A549 (cell line): ENCODE measurements around the gene BIN1. TPM values are rescaled to one million over a fixed set of nuclear protein-coding genes. Genes with fewer than 3 reads are reported as not detected.

ENCODE experiments used
- ATAC-seq, 2 experiments: fragments of 200-7000 bp in 1 of 2; fragments of >200 bp in 1 of 2; cut with Nextera tagmentation in 1 of 2; cut with Tn5 transposase in 1 of 2; 3 replicates each; pipeline versions ENCODE4 v1.8.0 to v1.9.1; 2018 to 2020; ENCODE audit warnings: mild to moderate bottlenecking in 1 of 2, moderate library complexity in 1 of 2
- CTCF ChIA-PET: fragments of 300-600 bp; sonication (Branson Sonifier 250); formaldehyde crosslinking; extraction: SDS; loops from one replicate; lab custom pipeline; 2021; ENCODE audit warnings: antibody characterized with exemption, inconsistent platforms; lab: Yijun Ruan, JAX
- POLR2A ChIA-PET: fragments of 350-600 bp; formaldehyde crosslinking; extraction: SDS; loops from one replicate; lab custom pipeline; 2021; ENCODE audit warnings: antibody characterized with exemption, inconsistent platforms; lab: Yijun Ruan, JAX
- DNase-seq, 2 experiments: peaks; one replicate each; pipeline versions ENCODE4 v3.0.0 to v3.0.0-alpha.2; 2011 to 2016; ENCODE audit warnings: low read depth in 1 of 2, low spot score in 1 of 2
- FAIRE-seq: peaks from 2 replicates; lab custom pipeline; 2011; peaks lifted over from hg19 to GRCh38; lab: Jason Lieb, UNC
- H3K27ac ChIP-seq, 2 experiments: fragments of >200 bp; sonication (Bioruptor Twin); formaldehyde crosslinking; 3 replicates each; pipeline ENCODE4 v1.5.1; 2016 to 2017
- H3K4me1 ChIP-seq: fragments of >200 bp; sonication (Bioruptor Twin); formaldehyde crosslinking; 3 replicates; pipeline ENCODE4 v1.6.1; 2016
- H3K4me2 ChIP-seq: fragments of >200 bp; sonication (Bioruptor Twin); formaldehyde crosslinking; 3 replicates; pipeline ENCODE4 v1.6.1; 2016
- H3K4me3 ChIP-seq: fragments of >200 bp; sonication (Bioruptor Twin); formaldehyde crosslinking; 3 replicates; pipeline ENCODE4 v1.5.1; 2016
- H3K9me3 ChIP-seq: fragments of >200 bp; sonication (Bioruptor Twin); formaldehyde crosslinking; 3 replicates; pipeline ENCODE4 v1.6.1; 2016
- BCL3 ChIP-seq: fragments of >200 bp; sonication (Bioruptor Twin); formaldehyde crosslinking; IDR thresholded peaks from 3 replicates; pipeline ENCODE4 v1.6.1; 2016
- BHLHE40 ChIP-seq: IDR thresholded peaks from 2 replicates; pipeline ENCODE4 v1.6.1; 2012; ENCODE audit warnings: low read depth, low read length, inconsistent platforms
- CBX8 ChIP-seq: fragments of 200-600 bp; sonication (generic); IDR thresholded peaks from 2 replicates; pipeline ENCODE4 v1.6.1; 2016
- CHD2 ChIP-seq: fragments of 150-350 bp; IDR thresholded peaks from 2 replicates; pipeline ENCODE4 v1.6.1; 2014; ENCODE audit warnings: low read length; ENCODE audit not compliant: partially characterized antibody
- ESRRA ChIP-seq: fragments of 150-350 bp; IDR thresholded peaks from 2 replicates; pipeline ENCODE4 v1.6.1; 2014; ENCODE audit warnings: mild to moderate bottlenecking, low read length, borderline replicate concordance
- FOXS1 ChIP-seq: fragments of 250-450 bp; sonication (Bioruptor Pico); IDR thresholded peaks from 2 replicates; pipeline ENCODE4 v1.5.0; 2020; ENCODE audit warnings: mild to moderate bottlenecking, moderate library complexity
- HEYL ChIP-seq: fragments of 250-450 bp; sonication (Bioruptor Pico); IDR thresholded peaks from 2 replicates; pipeline ENCODE4 v1.8.0; 2021; ENCODE audit warnings: mild to moderate bottlenecking, moderate library complexity
- HOXB13 ChIP-seq: fragments of 250-450 bp; sonication (Bioruptor Pico); IDR thresholded peaks from 2 replicates; pipeline ENCODE4 v1.5.0; 2020; ENCODE audit warnings: low read depth, mild to moderate bottlenecking, moderate library complexity
- HOXB5 ChIP-seq: fragments of 250-450 bp; sonication (Bioruptor Pico); IDR thresholded peaks from 2 replicates; pipeline ENCODE4 v1.5.0; 2020; ENCODE audit warnings: mild to moderate bottlenecking, moderate library complexity
- KDM5A ChIP-seq: fragments of 200-600 bp; sonication (generic); IDR thresholded peaks from 2 replicates; pipeline ENCODE4 v1.6.1; 2016; ENCODE audit warnings: antibody characterized with exemption, mild to moderate bottlenecking
- NFE2L2 ChIP-seq: fragments of 150-350 bp; conservative IDR thresholded peaks from 2 replicates; pipeline ENCODE4 v1.6.1; 2014; ENCODE audit warnings: low read length
- NR3C1 ChIP-seq: fragments of >200 bp; sonication (Bioruptor Twin); formaldehyde crosslinking; IDR thresholded peaks from 3 replicates; pipeline ENCODE4 v1.6.1; 2017
- RAD21 ChIP-seq, 2 experiments: fragments of >200 bp in 1 of 2; sonication (Bioruptor Twin) in 1 of 2; formaldehyde crosslinking in 1 of 2; IDR thresholded peaks in 1 of 2; conservative IDR thresholded peaks in 1 of 2; 2 replicates in 1 of 2; 3 replicates in 1 of 2; pipeline ENCODE4 v1.6.1; 2012 to 2018; ENCODE audit warnings: inconsistent platforms in 1 of 2
- RARB ChIP-seq: fragments of 250-450 bp; sonication (Bioruptor Pico); IDR thresholded peaks from 2 replicates; pipeline ENCODE4 v1.8.0; 2021; ENCODE audit warnings: mild to moderate bottlenecking, moderate library complexity
- RFX5 ChIP-seq: fragments of 450-650 bp; IDR thresholded peaks from 2 replicates; pipeline ENCODE4 v1.7.1; 2014; ENCODE audit warnings: antibody characterized with exemption, mild to moderate bottlenecking, moderate library complexity
- SMC3 ChIP-seq: fragments of >200 bp; sonication (Bioruptor Twin); formaldehyde crosslinking; IDR thresholded peaks from 3 replicates; pipeline ENCODE4 v1.6.1; 2018; ENCODE audit warnings: inconsistent platforms
- SREBF2 ChIP-seq: fragments of 450-650 bp; IDR thresholded peaks from 2 replicates; pipeline ENCODE4 v1.6.1; 2014; ENCODE audit warnings: mild to moderate bottlenecking, moderate library complexity
- TFCP2L1 ChIP-seq: fragments of 250-450 bp; sonication (Bioruptor Pico); IDR thresholded peaks from 2 replicates; pipeline ENCODE4 v1.5.0; 2021; ENCODE audit warnings: mild to moderate bottlenecking
- WGBS: methylation state at CpG from one replicate; pipeline ENCODE4 v1.1.6; 2017; ENCODE audit errors: missing lambda C conversion rate; 5-methylcytosine and 5-hydroxymethylcytosine counted together
- polyA plus RNA-seq, 4 experiments: library from polyadenylated mRNA; depleted of rRNA in 3 of 4; stranded (reverse); fragments of >200 nt; fragmentation: RNase III in 1 of 4; extraction: RNeasy Plus Mini Kit Qiagen cat#74134 plus additional on column Dnase treatment in 1 of 4; gene quantifications; 2 replicates in 3 of 4; 3 replicates in 1 of 4; pipeline ENCODE4 v1.2.3, GENCODE V29; 2011 to 2017
- TF ChIP-seq, protein P1 (sequence below): fragments of 450-650 bp; IDR thresholded peaks from 2 replicates; pipeline ENCODE4 v1.6.1; 2014; ENCODE audit warnings: antibody characterized with exemption
- TF ChIP-seq, protein P2 (sequence below): fragments of >200 bp; sonication (Bioruptor Twin); formaldehyde crosslinking; IDR thresholded peaks from 3 replicates; pipeline ENCODE4 v1.5.1; 2016
- TF ChIP-seq, protein P3 (sequence below): IDR thresholded peaks from 2 replicates; pipeline ENCODE4 v1.6.1; 2012

The BIN1 gene
- polyA plus RNA-seq, 2 of the 4 experiments (the other 2 are of a cell fraction): 15.5 to 34.1 TPM

DNA sequence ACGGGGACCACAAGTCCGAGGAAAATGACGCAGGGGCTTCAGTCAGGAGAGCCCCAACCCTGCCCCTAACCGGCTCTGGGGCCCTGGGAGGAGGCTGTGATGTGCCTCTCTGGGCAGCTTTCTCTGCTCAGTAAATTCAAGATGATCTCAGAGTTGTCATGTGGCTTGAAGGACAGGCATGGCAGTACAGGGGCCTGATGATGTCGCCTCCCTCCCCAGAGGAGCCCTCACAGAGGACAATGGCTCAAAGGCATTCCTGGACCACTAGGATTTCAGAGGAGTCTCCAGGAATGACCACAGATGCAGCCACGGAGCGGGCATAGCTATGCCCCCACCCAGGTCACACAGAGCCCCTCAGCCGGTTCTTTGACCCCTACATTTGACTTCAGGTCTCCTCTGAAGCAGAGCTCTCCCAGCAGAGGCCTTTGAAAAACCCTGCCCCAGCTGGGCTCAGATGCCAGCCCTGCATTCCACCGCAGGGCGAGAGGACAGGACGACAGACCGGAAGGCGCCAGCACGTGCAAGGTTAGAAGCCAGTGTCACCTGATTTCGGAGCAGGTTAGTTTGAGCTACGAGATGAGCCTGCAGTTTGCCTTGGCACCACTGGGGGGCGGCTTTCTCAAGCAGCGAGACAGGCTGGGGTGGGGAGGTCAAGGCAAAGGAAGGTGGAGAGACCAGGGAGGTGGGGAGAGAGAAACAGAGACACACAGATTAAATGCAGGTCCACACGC lies 39.2 kb downstream of the BIN1 start:
- WGBS: 77% methylated on average over 6 of the region's 19 CpGs
- TF ChIP-seq CBX8 (no peak), BCL3 (no peak), TFCP2L1 (no peak), CHD2 (no peak), HOXB13 (CRISPR knock-in tag) (no peak), SREBF2 (no peak), KDM5A (no peak), BHLHE40 (peak; percentile 82), FOXS1 (CRISPR knock-in tag) (no peak), RAD21 (conservative IDR thresholded peaks at IDR 0.05 in 1 of 2, IDR thresholded peaks at IDR 0.05 in 1 of 2) (peak; percentile 62 to 72), NFE2L2 (no peak), HEYL (CRISPR knock-in tag) (no peak), RARB (no peak), SMC3 (peak; percentile 67), ESRRA (no peak)
- TF ChIP-seq, protein P1, sequence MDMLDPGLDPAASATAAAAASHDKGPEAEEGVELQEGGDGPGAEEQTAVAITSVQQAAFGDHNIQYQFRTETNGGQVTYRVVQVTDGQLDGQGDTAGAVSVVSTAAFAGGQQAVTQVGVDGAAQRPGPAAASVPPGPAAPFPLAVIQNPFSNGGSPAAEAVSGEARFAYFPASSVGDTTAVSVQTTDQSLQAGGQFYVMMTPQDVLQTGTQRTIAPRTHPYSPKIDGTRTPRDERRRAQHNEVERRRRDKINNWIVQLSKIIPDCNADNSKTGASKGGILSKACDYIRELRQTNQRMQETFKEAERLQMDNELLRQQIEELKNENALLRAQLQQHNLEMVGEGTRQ: peak; percentile 68
- TF ChIP-seq, protein P2, sequence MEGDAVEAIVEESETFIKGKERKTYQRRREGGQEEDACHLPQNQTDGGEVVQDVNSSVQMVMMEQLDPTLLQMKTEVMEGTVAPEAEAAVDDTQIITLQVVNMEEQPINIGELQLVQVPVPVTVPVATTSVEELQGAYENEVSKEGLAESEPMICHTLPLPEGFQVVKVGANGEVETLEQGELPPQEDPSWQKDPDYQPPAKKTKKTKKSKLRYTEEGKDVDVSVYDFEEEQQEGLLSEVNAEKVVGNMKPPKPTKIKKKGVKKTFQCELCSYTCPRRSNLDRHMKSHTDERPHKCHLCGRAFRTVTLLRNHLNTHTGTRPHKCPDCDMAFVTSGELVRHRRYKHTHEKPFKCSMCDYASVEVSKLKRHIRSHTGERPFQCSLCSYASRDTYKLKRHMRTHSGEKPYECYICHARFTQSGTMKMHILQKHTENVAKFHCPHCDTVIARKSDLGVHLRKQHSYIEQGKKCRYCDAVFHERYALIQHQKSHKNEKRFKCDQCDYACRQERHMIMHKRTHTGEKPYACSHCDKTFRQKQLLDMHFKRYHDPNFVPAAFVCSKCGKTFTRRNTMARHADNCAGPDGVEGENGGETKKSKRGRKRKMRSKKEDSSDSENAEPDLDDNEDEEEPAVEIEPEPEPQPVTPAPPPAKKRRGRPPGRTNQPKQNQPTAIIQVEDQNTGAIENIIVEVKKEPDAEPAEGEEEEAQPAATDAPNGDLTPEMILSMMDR: peak; percentile 58
- TF ChIP-seq, protein P3, sequence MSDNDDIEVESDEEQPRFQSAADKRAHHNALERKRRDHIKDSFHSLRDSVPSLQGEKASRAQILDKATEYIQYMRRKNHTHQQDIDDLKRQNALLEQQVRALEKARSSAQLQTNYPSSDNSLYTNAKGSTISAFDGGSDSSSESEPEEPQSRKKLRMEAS: peak; percentile 72
- Histone ChIP-seq H3K4me2 (0 out of 3 replicates have a peak overlapping the region, but pooled peaks have one; percentile 18), H3K4me3 (no peak overlapping the region), H3K27ac (peak overlapping the region; percentile 61 to 99; a peak in 5 of 6 replicates), H3K4me1 (peaks cover 32% of the 10 kb centered on the region), H3K9me3 (no peaks in the 10 kb centered on the region)
- ChIA-PET POLR2A (no interaction called here), CTCF (interaction anchor here (0.6 to 4.4 kb wide), 29 partner anchors 12 to 607 kb away, joined by 3 to 45 read pairs (median 4); partner anchors contain the start of genes BIN1 and LIMS2)
- ATAC-seq (peak in 1 of 2 experiments; percentile 19; a peak in 3 of 6 replicates), FAIRE-seq (no peak), DNase-seq (peak; percentile 67 to 81)

GRCh38 chr2:127066942-127067341 lies 40.0 kb downstream of the BIN1 start:
- Histone ChIP-seq H3K4me3 (no peak overlapping the region), H3K4me1 (peaks cover 32% of the 10 kb centered on the region), H3K9me3 (no peaks in the 10 kb centered on the region), H3K4me2 (no peak overlapping the region), H3K27ac (peak overlapping the region; percentile 61 to 99; a peak in 4 of 6 replicates)
- ChIA-PET POLR2A (no interaction called here), CTCF (interaction anchor here (1.1 to 4.4 kb wide), 8 partner anchors 12 to 127 kb away, joined by 4 to 45 read pairs (median 6); partner anchors contain the start of gene BIN1)
- no peak for ATAC-seq
- TF ChIP-seq NR3C1 (no peak), RFX5 (no peak), HOXB13 (CRISPR knock-in tag) (no peak), HOXB5 (no peak), RARB (no peak)
- no peak for DNase-seq
- WGBS: 93% methylated on average over 10 of the region's 10 CpGs
- FAIRE-seq: no peak
